ENCODE measurements around the gene PIGK. TPM values are rescaled to one million over a fixed set of nuclear protein-coding genes. Genes with fewer than 3 reads are reported as not detected.
A peak's percentile ranks its signal among the peaks of the same experiment; 100 is the strongest.

PIGK gene
- total RNA-seq, 1 experiment from 2014 or later: 23.3 TPM

DNA sequence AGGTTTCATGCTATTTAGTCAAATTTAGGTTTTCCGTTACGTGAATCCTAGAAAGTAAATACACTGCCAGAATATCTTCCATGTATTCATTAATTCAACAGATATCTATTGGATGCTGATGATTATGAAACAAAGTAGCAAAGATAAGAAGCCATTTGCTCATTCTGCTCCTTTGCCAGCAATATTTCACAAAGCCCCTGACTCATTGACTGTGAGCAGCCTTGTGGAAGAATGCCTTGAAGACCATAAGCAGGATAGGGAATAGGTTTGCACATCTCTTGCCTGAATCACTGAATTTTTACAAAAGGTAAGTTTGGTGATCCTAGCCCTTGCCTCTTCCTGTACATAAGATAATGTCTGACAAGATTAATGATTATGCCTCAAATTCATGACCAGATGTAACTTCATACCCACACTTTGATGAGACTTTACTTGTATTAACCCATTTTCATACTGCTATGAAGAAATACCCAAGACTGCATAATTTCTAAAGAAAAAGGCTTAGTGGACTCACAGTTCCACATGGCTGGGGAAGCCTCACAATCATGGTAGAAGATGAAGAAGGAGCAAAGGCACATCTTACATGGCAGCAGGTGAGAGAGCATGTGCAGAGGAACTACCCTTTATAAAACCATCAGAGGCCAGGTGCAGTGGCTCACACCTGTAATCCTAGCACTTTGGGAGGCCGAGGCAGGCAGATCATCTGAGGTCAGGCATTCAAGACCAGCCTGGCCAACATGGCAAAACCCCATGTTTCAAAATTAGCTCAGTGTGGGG lies 1.6 kb upstream of the PIGK start:
- no peaks in the 10 kb centered on the region for H3K9me3 ChIP-seq (ENCODE audit: control insufficient read depth in 1 of 2, insufficient read depth in 1 of 2, low read depth in 1 of 2, low read length in 2 of 2)
- H3K36me3 ChIP-seq (ENCODE audit: control insufficient read depth in 1 of 2, insufficient read depth in 2 of 2, low read length in 2 of 2): no peaks in the 10 kb centered on the region
- intact Hi-C loops (cut with micrococcal nuclease): no loop called here
- peaks cover 2 to 9% of the 10 kb centered on the region in 2 experiments; a peak in 2 of 4 replicates for H3K4me1 ChIP-seq (ENCODE audit: control insufficient read depth in 1 of 2, insufficient read depth in 2 of 2, low read length in 2 of 2)
- TF ChIP-seq ZFX (IDR thresholded peaks at IDR 0.05) (no peak), REST (IDR thresholded peaks at IDR 0.05; ENCODE audit: low read depth) (no peak), EZH2phosphoT487 (IDR thresholded peaks at IDR 0.05; ENCODE audit: borderline replicate concordance) (no peak), JUND (IDR thresholded peaks at IDR 0.05) (no peak), SP1 (IDR thresholded peaks at IDR 0.05; ENCODE audit: low read depth) (no peak)
- TF ChIP-seq, protein P1, sequence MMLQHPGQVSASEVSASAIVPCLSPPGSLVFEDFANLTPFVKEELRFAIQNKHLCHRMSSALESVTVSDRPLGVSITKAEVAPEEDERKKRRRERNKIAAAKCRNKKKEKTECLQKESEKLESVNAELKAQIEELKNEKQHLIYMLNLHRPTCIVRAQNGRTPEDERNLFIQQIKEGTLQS (IDR thresholded peaks at IDR 0.05): no peak
- no peaks in the 10 kb centered on the region; the same call in 1 of the 2 replicates for H3K79me2 ChIP-seq (ENCODE audit: insufficient read depth, low read length)
- no peaks in the 10 kb centered on the region for H3K9me2 ChIP-seq (ENCODE audit: insufficient read depth)
- RAD21 ChIA-PET (ENCODE audit: low non-redundant PET in 1 of 2, low total read pairs in 2 of 2, uncharacterized antibody in 2 of 2, unreplicated experiment in 2 of 2): no interaction called here
- peak overlapping the region; percentile 77; the same call in 1 of the 2 replicates for H3K4me2 ChIP-seq (ENCODE audit: low read length)
- H3K27ac ChIP-seq (ENCODE audit: low read depth, low read length): no peak overlapping the region
- H2AFZ ChIP-seq (ENCODE audit: low read depth, low read length, poor library complexity, severe bottlenecking): no peak overlapping the region
- no peak for DNase-seq (ENCODE audit: low read depth, low spot score)
- POLR2A ChIA-PET: no interaction called here
- H4K20me1 ChIP-seq (ENCODE audit: insufficient read depth): no peaks in the 10 kb centered on the region
- CTCF ChIA-PET: no interaction called here
- no TSS peak for BruUV-seq (replicated peaks)
- H3K4me3 ChIP-seq (replicated peaks in 1 of 2; ENCODE audit: low read depth in 1 of 2, low read length in 2 of 2): no peak overlapping the region
- no peak overlapping the region for H3K9ac ChIP-seq (ENCODE audit: low read length)
- no peak for ATAC-seq
- H3K27me3 ChIP-seq (ENCODE audit: insufficient read depth, low read length): no peaks in the 10 kb centered on the region

Data from HCT116 (cell line).